Myometrial cell (primary cell): ENCODE data around the gene GTPBP6. TPM values are rescaled to one million over a fixed set of nuclear protein-coding genes. Genes with fewer than 3 reads are reported as not detected.

Source experiments
- total RNA-seq: library from RNA; depleted of rRNA; stranded (reverse); fragments of >200 nt; gene quantifications from 2 replicates; pipeline ENCODE4 v1.2.3, GENCODE V29; 2015

The GTPBP6 gene
- 66.8 and 82.5 TPM in 2 replicates for total RNA-seq

GRCh38 chrX:318739-319578 is at the start of gene GTPBP6:
Gene GTPBP6 (minus strand): TSS chrX:318796. CDS start chrX:318787, 9 bp downstream.

GRCh38 chrX:281166-281999 is 37.2 kb downstream of the GTPBP6 start, which contains the start of gene PLCXD1:
Gene PLCXD1 (plus strand): TSS chrX:281381. CDS start chrX:284188, 2,807 bp downstream.

Other genes starting within 250 kb of the GTPBP6 start
- 6.7 and 7.2 TPM in 2 replicates for gene PLCXD1, start 37.4 kb downstream of the GTPBP6 start, total RNA-seq
- gene PPP2R3B, start 68.1 kb upstream of the GTPBP6 start, total RNA-seq, result 6.3 and 8.2 TPM in 2 replicates